ENCODE results near the gene SPHK1.
A peak's percentile ranks its signal among the peaks of the same experiment; 100 is the strongest.
"Not testable (repeated sequence)": the region's sequence is repeated elsewhere in the genome, so short reads cannot be mapped to it uniquely, and the experiment has no call there.

SPHK1 gene

GRCh38 chr17:76384222-76384986 lies at the start of gene SPHK1:
Gene SPHK1, plus strand, starts transcription at chr17:76384609. Its CDS starts 1,036 bp downstream, at chr17:76385645.
- peak in 3 of 4 experiments; percentile 46 to 67 (median 47) for DNase-seq (ENCODE audit: low read depth in 4 of 4, low spot score in 1 of 4)

GRCh38 chr17:76335716-76336381 lies 48.6 kb upstream of the SPHK1 start:
- no peak for DNase-seq (ENCODE audit: low read depth in 4 of 4, low spot score in 1 of 4)

- no peak for DNase-seq (ENCODE audit: low read depth in 4 of 4, low spot score in 1 of 4)
Observed at GRCh38 chr17:76336756-76337412, 47.5 kb upstream of the SPHK1 start.

GRCh38 chr17:76337413-76337777 lies 47.0 kb upstream of the SPHK1 start:
- no peak for DNase-seq (ENCODE audit: low read depth in 4 of 4, low spot score in 1 of 4)

GRCh38 chr17:76341301-76341700 lies 43.1 kb upstream of the SPHK1 start:
- DNase-seq (ENCODE audit: low read depth in 4 of 4, low spot score in 1 of 4): no peak

DNA sequence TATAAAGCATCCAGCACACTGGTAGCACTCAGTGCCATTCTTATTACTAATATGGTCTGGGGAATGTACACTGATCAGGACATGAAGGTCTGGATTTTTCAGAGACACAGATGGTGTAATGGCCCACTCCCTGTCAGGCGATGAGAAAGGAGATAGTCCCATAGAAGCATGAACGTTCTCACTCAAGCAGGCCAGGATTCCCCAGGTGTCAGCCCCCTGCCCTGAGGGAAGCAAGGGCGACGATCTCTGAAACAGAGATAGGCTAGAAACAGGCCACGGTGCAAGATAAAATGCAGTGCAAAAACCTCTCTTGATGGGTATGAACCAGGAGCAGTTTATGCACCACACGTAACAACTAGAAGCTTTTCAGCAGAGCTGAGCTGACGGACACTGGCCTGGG lies 41.3 kb upstream of the SPHK1 start:
- DNase-seq (ENCODE audit: low read depth in 4 of 4, low spot score in 1 of 4): no peak

GRCh38 chr17:76345377-76345974 lies 38.9 kb upstream of the SPHK1 start:
- no peak for DNase-seq (ENCODE audit: low read depth in 4 of 4, low spot score in 1 of 4)

DNA sequence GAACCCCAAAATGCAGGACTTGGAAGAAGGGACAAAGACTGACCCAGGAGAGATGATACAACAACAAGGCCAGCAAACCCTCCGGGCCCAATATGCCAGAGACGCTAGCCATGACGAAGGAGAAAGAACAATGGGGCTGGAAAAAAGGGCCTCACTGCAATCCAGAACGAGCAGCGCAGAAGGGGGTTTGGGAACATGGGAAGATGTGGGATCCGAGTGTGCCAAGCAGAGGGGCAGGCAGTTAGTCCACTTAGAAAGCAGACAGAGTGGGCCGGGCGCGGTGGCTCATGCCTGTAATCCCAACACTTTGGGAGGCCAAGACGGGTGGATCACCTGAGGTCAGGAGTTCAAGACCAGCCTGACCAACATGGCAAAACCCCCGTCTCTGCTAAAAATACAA lies 37.5 kb upstream of the SPHK1 start:
- DNase-seq (ENCODE audit: low read depth in 4 of 4, low spot score in 1 of 4): not testable (repeated sequence)

DNA sequence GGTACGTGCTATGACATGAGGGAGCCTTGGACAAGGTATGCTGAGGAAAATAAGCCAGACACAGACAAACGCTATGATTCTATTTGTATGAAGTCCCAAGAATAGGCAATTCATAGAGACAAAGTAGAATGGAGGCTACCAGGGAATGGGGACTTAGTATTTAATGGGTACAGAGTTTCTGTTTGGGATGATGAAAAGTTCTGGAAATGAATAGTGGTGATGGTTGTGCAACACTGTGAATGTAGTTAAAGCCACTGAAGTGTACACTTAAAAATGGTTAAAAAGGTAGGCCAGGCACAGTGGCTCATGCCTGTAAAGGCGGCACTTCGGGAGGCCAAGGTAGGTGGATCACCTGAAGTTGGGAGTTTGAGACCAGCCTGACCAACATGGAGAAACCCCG lies 33.9 kb upstream of the SPHK1 start:
- no peak for DNase-seq (ENCODE audit: low read depth in 4 of 4, low spot score in 1 of 4)

DNA sequence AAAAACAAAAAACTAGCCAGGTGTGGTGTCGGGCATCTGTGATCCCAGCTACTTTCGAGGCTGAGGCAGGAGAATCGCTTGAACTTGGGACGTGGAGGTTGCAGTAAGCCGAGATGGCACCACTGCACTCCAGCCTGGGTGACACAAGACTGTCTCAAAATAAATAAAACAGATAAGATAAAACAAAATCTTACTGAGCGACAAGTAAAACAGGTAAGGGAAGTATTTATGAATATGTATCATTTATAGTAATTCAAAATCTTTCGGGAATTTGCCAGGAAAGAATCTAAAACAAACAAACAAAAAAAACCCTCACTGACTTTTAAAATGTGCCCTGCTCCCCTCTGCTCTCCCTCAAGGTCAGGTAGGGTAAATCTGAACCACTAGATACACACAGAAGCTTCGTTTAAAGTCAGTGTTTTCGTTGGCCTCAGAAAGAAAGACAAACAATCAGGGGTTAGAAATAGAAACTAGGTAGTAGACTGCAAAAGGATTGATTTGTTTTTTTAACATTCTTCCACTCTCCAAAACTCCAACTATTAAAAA lies 32.8 kb upstream of the SPHK1 start:
- DNase-seq (ENCODE audit: low read depth in 4 of 4, low spot score in 1 of 4): no peak

- no peak for DNase-seq (ENCODE audit: low read depth in 4 of 4, low spot score in 1 of 4)
Observed at GRCh38 chr17:76353004-76353598, 31.3 kb upstream of the SPHK1 start.

- peak; percentile 52 to 75 (median 60) for DNase-seq (ENCODE audit: low read depth in 4 of 4, low spot score in 1 of 4)
Observed at GRCh38 chr17:76353599-76354316, 30.7 kb upstream of the SPHK1 start, which contains the start of gene PRPSAP1. Gene PRPSAP1, minus strand, starts transcription at chr17:76353916. Its CDS starts 213 bp downstream, at chr17:76353703.

GRCh38 chr17:76354317-76354729 lies 30.1 kb upstream of the SPHK1 start:
- DNase-seq (ENCODE audit: low read depth in 4 of 4, low spot score in 1 of 4): no peak

- DNase-seq (ENCODE audit: low read depth in 4 of 4, low spot score in 1 of 4): no peak
Observed at GRCh38 chr17:76354747-76355310, 29.6 kb upstream of the SPHK1 start.

DNA sequence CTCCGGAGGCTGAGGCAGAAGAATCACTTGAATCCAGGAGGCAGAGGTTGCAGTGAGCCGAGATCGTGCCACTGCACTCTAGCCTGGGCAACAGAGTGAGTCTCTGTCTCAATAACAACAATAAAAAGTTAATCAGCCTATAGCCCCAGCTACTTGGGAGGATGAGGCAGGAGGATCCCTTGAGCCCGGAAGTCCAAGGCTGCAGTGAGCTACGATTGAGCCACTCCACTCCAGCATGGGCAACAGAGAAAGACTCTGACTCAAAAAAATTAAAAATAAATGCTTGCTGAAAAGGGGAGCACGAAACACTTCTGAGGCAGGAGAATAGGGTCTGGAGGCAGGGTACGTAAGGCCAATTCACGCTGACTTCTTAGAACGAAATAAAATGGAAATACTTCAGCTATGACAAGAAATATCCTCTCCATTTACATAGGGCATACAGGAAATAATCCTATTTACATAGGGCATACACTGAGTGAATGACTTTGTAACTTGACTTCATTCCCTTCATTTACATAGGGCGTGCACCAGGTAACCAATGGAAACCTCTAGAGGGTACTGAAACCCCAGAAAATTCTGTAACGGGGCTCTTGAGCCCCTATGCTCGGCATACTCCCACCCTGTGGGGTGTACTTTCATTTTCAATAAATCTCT lies 27.5 kb upstream of the SPHK1 start:
- no peak for DNase-seq (ENCODE audit: low read depth in 4 of 4, low spot score in 1 of 4)

- no peak for DNase-seq (ENCODE audit: low read depth in 4 of 4, low spot score in 1 of 4)
Observed at GRCh38 chr17:76357597-76358158, 26.7 kb upstream of the SPHK1 start.

DNA sequence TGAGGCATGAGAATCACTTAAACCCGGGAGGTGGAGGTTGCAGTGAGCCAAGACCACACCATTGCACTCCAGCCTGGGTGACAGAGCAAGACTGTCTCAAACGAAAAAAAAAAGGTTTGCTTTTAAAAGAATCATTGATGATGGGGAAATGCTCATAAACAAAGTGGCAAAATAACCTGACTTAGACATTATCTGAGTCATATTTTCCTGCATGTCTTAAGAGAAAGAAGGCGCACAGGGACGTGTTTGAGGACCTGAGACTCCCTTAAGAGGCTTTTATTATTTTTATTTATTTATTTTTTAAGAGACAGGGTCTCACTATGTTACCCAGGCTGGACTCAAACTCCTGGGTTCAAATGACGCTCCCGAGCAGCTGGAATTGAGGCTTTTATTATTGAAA lies 25.0 kb upstream of the SPHK1 start:
- no peak for DNase-seq (ENCODE audit: low read depth in 4 of 4, low spot score in 1 of 4)

GRCh38 chr17:76359776-76360175 lies 24.6 kb upstream of the SPHK1 start:
- DNase-seq (ENCODE audit: low read depth in 4 of 4, low spot score in 1 of 4): not testable (repeated sequence)

DNA sequence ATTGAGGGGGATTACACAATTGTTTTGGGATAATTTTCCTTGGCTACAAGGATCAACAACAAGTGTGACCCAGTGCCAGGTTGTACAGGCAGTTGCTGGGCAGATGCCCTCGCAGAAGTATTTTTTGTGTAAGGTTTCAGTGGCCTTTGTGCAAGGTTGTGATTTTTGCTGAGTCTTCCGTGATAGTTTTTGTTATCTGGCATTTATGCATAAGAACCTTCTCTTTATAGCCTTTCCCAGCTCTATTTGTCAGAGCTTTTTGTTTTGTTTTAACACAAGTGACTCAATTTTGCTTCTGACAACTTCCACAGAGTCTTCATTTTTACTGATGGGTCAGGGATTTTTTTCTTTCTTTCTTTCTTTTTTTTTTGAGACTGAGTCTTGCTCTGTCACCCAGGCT lies 23.9 kb upstream of the SPHK1 start:
- DNase-seq (ENCODE audit: low read depth in 4 of 4, low spot score in 1 of 4): no peak

All from stimulated activated CD4-positive, alpha-beta T cell treated with anti-CD3 and anti-CD28 coated beads, Interleukin-1b, Interleukin-23, amount 100 ng/mL, for 24 hours (primary cell).